LNCAP (cell line): ENCODE measurements around the gene IL17RA.

Source experiments
- CTCF ChIP-seq: fragments of 450-650 bp; IDR thresholded peaks from 2 replicates; pipeline ENCODE4 v1.5.1; 2017; ENCODE audit warnings: mild to moderate bottlenecking

Gene IL17RA

DNA sequence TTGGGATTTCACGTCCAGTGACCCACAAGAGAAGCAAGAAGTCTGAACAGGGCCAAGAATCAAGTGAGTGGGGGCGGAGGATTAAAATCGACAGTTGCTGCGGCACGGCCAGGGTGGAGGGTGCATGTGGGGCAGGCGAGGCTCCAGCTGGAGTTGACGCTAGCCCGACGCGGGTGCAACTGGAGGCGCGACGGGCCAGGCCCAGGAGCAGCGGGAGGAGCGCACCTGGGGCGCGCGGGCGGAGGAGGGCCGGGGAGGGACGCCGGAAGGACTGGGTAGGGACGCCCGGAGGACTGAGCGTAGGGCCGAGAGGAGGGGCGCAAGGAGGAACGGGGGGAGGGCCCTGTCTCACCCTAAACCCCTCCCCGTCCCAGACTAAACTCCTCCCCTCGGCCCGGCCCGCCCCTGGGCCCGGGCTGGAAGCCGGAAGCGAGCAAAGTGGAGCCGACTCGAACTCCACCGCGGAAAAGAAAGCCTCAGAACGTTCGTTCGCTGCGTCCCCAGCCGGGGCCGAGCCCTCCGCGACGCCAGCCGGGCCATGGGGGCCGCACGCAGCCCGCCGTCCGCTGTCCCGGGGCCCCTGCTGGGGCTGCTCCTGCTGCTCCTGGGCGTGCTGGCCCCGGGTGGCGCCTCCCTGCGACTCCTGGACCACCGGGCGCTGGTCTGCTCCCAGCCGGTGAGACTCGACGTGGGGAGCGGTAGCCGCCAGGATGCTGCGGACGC, at the start of gene IL17RA:
Gene IL17RA, plus strand, starts transcription at position 447 of the 723 bp plus-strand sequence. Its CDS starts 92 bp downstream, at position 539.
- no peak for TF ChIP-seq CTCF

GRCh38 chr22:17035246-17035645, 49.6 kb upstream of the IL17RA start:
- TF ChIP-seq CTCF: no peak

GRCh38 chr22:17043521-17043920, 41.3 kb upstream of the IL17RA start:
- TF ChIP-seq CTCF: no peak

- TF ChIP-seq CTCF: no peak
These were observed 38.0 kb upstream of the IL17RA start for GRCh38 chr22:17046566-17047348.

DNA sequence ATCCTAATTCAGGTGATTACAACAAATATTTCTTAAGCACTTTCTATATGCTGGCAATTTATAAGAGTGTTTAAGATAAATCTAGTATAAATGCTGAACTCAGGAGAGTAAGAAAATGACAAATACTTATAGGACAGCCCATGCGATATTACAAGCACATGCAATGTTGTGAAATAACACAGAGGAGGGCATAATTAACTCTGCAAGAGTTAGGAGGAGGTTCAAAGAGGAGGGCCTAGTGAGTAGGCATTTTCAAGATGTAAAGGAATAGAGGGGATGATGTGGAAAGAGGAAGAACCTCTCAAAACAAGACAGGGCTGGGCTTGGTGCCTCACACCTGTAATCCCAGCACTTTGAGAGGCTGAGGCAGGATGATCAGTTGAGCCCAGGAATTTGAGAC, 37.1 kb upstream of the IL17RA start:
- TF ChIP-seq CTCF: no peak

GRCh38 chr22:17056058-17056457, 28.7 kb upstream of the IL17RA start:
- TF ChIP-seq CTCF: no peak

GRCh38 chr22:17056807-17057206, 28.0 kb upstream of the IL17RA start:
- no peak for TF ChIP-seq CTCF
